ENCODE measurements around the gene ZC3H11A.
"Not testable (repeated sequence)": the region's sequence is repeated elsewhere in the genome, so short reads cannot be mapped to it uniquely, and the experiment has no call there.

ZC3H11A gene

DNA sequence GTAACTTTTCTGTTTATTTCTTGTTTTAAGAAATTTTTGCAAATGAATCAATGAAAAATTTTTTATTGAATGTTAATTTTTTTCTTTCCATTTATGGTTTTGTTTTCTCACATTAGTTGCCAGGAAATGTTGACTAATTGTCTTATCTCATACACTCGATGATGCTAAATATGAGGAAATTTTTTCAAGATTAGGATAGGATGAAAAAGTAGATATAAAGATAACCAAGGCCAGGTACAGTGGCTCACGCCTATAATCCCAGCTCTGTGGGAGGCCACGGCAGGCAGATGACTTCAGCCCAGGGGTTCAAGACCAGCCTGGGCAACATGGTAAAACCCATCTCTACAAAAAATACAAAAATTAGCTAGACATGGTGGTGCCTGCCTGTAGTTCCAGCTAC lies 17.8 kb upstream of the ZC3H11A start:
- Histone ChIP-seq H3K27ac (no peak overlapping the region), H3K4me3 (no peak overlapping the region)

DNA sequence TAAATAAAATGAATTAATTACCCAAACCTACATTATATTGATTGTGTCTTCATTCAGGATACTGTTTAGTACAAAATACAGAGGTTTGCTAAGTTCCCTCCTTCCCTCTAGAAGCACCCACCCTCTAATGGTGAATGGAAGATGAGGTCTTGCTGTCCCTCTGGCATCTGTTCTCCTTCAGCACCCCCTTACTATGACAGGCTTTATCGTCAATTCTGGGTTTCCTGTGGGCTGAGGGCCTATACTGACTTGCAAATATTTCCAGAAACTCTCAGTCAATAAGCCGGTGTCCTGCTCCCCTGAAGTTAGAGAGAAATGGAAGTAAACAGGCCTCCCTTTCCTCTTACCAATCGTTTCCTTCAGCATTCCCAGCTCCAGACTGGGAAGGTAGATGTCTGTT lies 17.3 kb upstream of the ZC3H11A start:
- Histone ChIP-seq H3K4me3 (no peak overlapping the region), H3K27ac (no peak overlapping the region)

DNA sequence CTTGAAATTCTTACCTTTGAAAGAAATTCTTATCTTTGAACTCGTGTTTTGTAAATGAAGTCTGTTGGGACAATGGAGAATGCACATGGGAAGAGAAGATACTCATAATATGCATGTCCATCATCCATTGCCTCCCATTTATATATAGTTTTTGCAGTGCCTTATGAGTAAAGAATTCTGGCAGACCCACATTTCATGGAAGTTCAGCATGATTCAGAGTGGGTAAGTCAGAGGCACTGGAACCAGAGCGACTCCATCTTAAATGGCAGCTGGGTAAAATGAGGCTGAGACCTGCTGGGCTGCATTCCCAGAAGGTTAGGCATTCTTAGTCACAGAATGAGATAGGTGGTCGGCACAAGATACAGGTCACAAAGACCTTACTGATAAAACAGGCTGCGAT lies 16.6 kb upstream of the ZC3H11A start:
- no peak overlapping the region for H3K27ac ChIP-seq
- H3K4me3 ChIP-seq: no peak overlapping the region

DNA sequence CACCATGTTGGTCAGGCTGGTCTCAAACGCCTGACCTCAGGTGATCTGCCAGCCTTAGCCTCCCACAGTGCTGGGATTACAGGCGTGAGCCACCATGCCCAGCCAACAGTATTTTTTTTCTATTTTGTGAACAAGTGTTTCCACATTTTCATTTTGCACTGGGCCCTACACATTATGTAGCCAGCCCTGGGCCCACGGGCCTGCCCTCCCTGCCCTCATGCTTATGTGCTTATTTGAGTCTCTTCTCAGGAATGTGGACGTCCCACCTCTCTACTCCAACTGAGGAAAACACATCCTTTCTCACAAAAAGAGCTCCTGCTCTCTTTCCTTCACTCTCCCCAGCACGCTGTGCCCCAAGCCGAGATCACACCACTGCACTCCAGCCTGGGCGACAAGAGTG lies 13.5 kb upstream of the ZC3H11A start:
- Histone ChIP-seq H3K27ac (no peak overlapping the region), H3K4me3 (no peak overlapping the region)

DNA sequence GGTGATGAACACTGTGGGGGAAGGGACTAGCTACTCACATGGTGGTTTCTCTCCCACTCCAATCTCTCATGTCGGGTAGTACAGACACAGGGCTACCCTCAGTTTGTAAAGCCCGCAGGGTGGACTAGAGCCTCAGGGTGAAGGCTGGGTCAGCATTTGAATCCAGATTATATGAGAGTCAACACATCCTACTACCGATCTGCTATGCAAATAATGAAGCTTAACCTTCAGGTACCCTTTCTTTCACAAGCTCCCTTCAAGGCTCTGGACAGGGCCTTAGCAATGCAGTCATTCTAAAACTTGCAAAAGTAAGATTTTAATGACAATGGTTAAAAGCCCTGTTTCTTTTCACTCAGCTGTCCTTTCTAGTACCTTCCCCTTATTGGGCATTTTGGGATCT lies 5.5 kb upstream of the ZC3H11A start:
- H3K4me3 ChIP-seq: no peak overlapping the region
- H3K27ac ChIP-seq: no peak overlapping the region

DNA sequence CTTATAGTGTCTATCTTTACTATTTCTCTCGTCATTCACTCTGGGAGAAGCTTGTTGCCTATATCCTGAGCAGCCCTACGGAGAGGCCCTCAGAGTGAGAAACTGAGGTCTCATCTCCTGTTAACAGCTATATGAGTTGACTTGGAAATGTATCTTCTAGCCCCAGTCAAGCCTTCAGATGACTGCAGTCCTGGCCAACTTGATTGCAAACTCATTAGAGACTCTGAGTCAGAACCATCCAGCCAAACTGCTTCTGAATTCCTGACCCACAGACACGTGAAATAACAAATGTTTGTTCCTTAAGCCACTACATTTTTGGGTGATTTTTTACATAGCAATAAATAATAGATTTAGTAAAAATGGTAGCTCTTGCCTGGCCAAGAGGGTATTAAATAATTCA lies 3.9 kb upstream of the ZC3H11A start:
- H3K27ac ChIP-seq: no peak overlapping the region
- H3K4me3 ChIP-seq: no peak overlapping the region

DNA sequence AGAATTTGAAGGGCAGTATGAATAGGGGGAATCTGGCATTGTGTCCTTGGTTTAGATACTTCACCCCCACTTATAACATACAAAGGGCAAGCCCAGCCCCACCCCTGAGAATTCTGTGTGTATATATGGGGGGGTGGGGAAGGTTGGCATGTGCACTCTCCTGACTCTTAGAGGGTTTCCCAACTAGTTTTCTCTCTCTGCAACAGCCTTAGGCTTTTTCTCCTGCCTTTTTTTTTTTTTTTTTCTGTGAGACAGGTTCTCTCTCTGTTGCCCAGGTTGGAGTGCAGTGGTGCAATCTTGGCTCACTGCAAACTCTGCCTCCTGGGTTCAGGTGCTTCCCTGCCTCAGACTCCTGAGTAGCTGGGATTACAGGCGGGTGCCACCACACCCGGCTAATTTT lies 2.9 kb upstream of the ZC3H11A start:
- Histone ChIP-seq H3K27ac (no peak overlapping the region), H3K4me3 (no peak overlapping the region)

DNA sequence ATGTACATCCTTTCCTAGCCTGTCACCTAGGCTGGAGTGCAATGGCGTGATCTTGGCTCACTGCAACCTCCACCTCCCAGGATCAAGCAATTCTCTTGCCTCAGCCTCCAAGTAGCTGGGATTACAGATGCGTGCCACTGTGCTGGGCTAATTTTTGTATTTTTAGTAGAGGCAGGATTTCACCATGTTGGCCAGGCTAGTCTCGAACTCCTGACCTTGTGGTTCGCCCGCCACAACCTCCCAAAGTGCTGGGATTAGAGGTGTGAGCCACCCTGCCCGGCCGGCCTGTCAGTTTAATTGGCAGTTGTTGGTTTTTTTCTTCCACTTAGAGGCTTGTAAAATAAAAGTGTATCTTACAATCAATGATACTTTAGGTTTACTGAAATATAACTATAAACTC lies 1.9 kb upstream of the ZC3H11A start:
- H3K4me3 ChIP-seq, H3K27ac ChIP-seq: not testable (repeated sequence)

DNA sequence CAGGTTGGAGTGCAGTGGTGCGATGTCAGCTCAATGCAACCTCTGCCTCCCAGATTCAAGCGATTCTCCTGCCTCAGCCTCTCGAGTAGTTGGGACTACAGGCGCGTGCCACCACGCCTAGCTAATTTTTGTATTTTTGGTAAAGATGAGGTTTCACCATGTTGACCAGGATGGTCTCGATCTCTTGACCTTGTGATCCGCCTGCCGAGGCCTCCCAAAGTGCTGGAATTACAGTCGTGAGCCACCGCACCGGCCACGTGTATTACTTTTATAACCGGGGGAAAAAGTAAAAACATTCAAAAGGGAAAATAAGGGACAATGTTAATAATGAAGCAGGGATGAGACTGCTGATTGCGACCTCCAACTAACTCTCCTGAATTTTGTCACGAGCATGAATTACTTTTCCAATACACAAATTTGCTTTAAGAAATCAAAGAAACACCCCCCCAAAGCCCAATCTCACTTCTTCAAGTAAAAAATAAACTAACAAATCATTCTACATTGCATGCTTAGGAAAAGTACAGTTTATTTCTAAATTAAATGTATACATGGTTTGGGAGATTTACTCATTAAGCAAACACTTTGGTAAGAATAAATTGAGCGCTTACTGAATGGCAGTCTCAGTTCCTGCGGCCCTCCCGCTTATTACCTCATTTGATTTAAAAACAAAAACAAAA lies 521 bp upstream of the ZC3H11A start:
- peak overlapping the region in 6 of 7 experiments; percentile 64 to 92 (median 72) for H3K4me3 ChIP-seq

DNA sequence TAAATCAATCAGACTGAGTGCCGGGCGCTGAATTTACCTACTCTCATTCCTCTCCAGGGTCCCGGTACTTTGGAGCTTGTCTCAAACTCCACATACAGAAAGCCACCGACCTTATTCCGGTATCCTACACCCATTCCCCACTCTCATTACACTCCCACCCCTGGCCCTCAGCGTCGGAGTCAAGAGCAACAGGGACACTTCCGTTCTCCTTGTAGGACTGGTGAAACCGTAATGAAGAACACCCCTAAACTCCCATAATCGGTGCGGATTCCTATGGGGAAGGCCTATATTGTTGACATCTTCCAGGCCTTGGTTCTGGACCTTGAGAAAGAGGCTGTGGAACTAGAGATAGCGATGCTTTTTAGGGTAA lies 798 bp downstream of the ZC3H11A start:
- H3K4me3 ChIP-seq: peak overlapping the region; percentile 64 to 92 (median 67)
- H3K27ac ChIP-seq: peak overlapping the region; percentile 81 to 99 (median 96)

More for the DNA sequence above, 521 bp upstream of the ZC3H11A start:
- peak overlapping the region in 19 of 21 experiments; percentile 38 to 99 (median 96) for H3K27ac ChIP-seq

DNA sequence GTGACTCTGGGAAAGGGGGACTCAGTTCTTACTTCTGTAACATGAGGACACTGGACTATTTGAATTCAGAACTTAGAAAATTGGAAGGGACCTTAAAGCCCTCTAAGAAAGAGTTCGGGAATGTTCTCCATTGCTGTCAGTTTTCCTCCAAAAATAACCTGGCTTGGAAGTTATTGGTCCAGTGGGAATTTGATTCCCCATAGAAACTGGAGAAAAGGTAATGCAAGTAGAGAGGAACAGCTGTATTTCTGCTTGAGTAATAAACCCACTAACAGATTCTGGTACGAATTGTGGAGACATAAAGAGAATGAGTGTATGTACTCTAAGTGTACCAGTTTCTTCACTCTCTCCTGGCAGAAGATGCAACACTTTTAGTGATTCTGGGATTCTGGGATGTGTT lies 1.8 kb downstream of the ZC3H11A start:
- peak overlapping the region in 7 of 21 experiments; percentile 34 to 99 (median 96) for H3K27ac ChIP-seq
- peak overlapping the region in 4 of 7 experiments; percentile 67 to 92 (median 78) for H3K4me3 ChIP-seq

DNA sequence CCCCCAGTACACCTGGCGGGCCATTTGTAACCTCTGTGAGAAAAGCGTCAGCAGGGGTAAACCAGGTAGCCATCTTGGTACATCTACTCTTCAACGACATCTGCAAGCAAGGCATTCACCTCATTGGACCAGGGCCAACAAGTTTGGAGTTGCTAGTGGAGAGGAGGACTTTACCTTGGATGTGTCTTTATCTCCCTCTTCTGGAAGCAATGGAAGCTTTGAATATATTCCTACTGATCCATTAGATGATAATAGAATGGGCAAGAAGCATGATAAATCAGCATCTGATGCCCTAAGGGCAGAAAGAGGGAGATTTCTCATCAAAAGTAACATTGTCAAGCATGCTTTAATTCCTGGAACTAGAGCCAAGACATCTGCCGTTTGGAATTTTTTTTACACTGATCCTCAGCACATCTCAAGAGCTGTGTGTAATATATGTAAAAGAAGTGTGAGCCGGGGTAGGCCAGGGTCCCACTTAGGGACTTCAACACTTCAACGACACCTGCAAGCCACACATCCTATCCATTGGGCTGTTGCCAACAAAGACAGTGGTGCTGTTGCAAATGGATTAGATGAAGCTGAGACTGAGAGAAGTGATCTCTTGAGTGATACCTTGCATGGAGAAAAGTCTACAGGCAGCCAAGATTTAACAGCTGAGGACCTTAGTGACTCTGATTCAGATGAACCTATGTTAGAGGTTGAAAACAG lies 2.7 kb downstream of the ZC3H11A start:
- Histone ChIP-seq H3K4me3 (peak overlapping the region in 1 of 7 experiments; percentile 67), H3K27ac (peak overlapping the region in 1 of 21 experiments; percentile 2)

DNA sequence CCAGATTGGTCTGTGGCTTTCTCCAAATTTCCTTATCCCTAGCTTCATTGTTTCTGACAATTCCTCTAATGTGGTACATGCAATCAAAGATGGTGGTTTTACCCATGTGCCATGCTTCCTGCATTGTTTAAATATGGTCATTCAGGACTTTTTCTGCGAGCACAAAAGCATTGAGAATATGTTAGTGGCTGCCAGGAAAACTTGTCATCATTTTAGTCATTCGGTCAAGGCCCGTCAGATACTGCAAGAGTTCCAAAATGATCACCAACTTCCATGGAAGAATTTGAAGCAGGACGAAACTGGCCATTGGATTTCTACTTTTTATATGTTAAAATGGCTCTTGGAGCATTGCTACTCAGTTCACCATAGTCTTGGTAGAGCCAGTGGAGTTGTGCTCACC lies 3.7 kb downstream of the ZC3H11A start:
- H3K4me3 ChIP-seq: no peak overlapping the region
- no peak overlapping the region for H3K27ac ChIP-seq

DNA sequence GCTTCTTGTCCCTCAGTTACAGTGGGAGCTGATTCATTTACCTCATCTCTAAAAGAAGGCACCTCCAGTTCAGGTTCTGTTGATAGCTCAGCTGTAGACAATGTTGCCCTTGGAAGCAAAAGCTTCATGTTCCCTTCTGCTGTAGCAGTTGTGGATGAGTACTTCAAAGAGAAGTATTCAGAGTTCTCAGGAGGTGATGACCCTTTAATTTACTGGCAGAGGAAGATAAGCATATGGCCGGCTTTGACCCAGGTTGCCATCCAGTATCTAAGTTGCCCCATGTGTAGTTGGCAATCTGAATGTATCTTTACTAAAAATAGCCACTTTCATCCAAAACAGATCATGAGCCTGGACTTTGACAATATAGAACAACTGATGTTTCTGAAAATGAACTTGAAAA lies 4.5 kb downstream of the ZC3H11A start:
- H3K4me3 ChIP-seq: no peak overlapping the region
- peak overlapping the region in 2 of 21 experiments; percentile 27 to 28 for H3K27ac ChIP-seq

DNA sequence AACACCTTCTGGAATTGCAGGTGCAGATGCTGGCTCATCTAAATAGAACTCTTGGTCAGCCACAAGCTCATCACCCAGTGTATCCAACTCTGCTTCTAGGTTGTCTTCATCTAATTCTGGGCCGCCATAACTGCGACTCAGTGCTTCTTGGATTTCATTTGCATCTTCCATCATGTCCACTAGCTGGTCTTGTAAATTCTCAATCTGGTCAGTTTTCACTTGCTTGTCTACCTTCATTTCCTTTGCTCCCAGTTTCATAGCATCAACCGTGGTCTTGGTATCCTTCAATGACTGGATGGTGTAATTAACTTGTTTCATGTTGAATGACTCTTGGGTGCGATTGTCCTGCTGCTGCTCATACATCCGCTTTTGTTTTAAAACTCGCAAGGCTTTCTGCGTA lies 10.3 kb downstream of the ZC3H11A start:
- Histone ChIP-seq H3K27ac (no peak overlapping the region), H3K4me3 (no peak overlapping the region)

DNA sequence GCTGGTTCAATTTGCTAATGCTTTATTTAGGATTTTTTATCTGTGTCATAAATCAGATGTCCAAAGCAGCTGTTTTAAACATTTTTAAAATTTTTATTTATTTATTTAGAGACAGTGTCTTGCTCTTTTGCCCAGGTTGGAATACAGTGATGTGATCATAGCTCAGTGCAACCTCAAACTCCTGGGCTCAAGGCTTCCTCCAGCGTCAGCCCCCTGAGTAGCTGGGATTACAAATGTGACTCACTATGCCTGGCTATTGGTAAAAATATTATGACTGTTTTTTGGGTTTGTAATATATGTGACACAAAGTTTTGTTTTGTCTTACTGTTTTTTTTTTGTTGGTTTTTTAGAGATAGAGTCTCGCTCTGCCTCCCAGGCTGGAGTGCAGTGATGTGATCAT lies 11.8 kb downstream of the ZC3H11A start:
- H3K27ac ChIP-seq: no peak overlapping the region
- H3K4me3 ChIP-seq: no peak overlapping the region

DNA sequence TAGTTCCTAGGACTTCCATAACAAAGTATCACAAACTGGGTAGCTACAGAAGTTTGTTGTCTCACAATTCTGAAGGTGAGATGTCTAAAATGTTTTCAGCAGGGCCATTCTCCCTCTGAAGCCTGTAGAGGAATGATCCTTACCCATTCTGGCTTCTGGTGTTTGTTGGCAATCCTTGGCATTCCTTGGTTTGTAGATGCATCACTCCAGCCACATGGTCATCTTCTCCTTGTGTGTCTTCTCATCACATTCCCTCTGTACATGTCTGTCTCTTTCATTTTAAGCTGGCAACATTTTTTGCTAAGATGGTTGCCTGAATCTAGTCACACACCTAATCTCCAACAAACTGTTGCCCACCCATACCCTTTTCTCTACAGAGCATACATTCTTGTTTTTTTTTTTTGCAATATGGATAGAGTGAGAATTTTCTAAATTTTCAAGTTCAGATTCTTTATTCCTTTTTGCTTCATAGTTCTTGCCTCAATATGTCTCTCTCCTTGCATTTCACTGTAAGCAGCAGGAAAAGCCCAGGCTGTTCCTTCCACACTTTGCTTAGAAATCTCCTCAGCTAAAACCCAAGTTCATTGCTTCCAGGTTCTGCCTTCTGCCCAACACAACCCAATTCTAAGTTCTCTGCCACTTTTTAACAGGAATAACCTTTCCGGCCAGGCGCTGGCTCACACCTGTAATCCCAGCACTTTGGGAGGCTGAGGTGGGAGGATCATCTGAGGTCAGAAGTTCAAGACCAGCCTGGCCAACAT lies 18.3 kb downstream of the ZC3H11A start:
- no peak overlapping the region for H3K27ac ChIP-seq
- H3K4me3 ChIP-seq: no peak overlapping the region

DNA sequence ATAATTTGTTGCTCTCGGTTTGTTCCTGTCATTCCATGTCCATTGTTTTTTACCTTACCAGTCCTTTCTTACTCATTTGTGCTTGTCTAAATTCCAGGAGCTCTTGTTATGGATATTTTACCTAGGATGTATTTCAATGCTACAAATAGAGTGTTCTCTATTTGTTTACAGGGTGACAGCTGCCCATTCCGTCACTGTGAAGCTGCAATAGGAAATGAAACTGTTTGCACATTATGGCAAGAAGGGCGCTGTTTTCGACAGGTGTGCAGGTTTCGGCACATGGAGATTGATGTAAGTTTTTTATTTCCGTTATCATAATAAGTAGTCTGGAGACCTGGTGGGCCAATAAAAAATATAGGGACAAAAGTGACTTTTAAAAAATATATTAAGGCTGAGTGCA lies 23.0 kb downstream of the ZC3H11A start:
- no peak overlapping the region for H3K4me3 ChIP-seq
- H3K27ac ChIP-seq: no peak overlapping the region

DNA sequence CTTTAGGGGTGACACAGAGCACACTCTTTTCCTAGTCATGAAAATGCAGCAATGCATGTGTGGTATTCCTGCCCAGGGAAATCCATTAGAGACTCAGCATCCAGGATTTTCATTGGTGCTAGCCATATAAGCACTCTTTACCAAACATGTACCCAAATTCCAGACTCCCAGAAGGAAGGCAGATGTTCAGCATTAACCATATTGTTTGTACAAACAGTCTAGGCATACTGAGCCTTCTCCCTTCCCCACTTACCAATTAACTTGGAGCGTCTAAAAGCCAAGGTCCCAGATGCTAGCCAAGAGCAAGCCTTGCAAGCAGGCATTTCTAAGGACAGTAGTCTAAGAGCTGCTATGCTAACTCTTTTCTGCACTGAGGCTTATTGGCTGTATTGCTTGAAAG lies 27.9 kb downstream of the ZC3H11A start:
- Histone ChIP-seq H3K4me3 (no peak overlapping the region), H3K27ac (no peak overlapping the region)

DNA sequence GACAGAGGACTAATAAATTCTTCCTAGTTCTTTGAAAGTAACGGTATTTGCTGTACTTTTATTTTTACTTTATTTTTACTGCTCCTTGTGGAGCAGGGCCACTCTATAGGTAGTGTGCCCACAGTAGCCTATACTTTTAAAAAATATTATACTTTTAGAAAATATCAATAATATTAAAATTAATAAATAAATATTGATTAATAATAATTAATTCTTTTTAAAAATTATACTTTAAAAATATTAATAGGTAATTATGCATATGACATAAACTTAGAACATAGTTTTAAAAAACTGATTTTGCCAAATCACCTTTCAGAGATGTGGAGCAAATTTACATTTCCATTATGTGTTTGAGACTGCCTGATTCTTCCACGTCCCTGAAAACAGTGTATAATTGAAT lies 30.8 kb downstream of the ZC3H11A start:
- Histone ChIP-seq H3K4me3 (no peak overlapping the region), H3K27ac (no peak overlapping the region)

DNA sequence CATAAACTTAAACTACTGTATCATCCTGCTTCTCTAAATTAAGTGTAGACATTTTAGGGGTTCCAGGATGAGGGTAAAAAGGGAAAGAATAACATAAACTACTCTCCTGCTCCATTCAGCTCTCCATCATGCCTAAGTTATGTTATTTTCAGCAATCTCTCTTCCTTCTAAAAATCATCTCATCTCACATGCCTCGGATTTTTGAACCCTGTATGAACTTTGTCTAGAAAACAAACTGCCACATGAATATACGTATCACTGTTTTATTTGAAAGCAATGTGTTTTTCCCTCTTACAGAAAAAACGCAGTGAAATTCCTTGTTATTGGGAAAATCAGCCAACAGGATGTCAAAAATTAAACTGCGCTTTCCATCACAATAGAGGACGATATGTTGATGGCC lies 32.6 kb downstream of the ZC3H11A start:
- no peak overlapping the region for H3K4me3 ChIP-seq
- H3K27ac ChIP-seq: no peak overlapping the region

Data from skin epidermis (tissue), 12 donors.